Astrocyte (in vitro differentiated cells and primary cell): Measurements from ENCODE around the gene RAPGEF4.

Experiments
- CTCF ChIP-seq: IDR thresholded peaks from 2 replicates; pipeline ENCODE4 v1.5.1; 2011; ENCODE audit warnings: low read depth, mild to moderate bottlenecking, inconsistent platforms, low read length, moderate library complexity; ENCODE audit not compliant: insufficient read depth
- EZH2 ChIP-seq: IDR thresholded peaks from 2 replicates; pipeline ENCODE4 v1.6.1; 2012; ENCODE audit warnings: mild to moderate bottlenecking, low read length, inconsistent platforms; ENCODE audit not compliant: insufficient read depth

- TF ChIP-seq CTCF: no peak
- no peak for TF ChIP-seq EZH2
These were observed 37.0 kb downstream of the RAPGEF4 start for GRCh38 chr2:172772633-172773032.
